Activated CD4-positive, alpha-beta T cell treated with anti-CD3 and anti-CD28 coated beads, Interleukin-2, amount 10 ng/mL, durations not matched to agents 7 days and 5 days (primary cell): ENCODE data around the gene ASB18. TPM values are rescaled to one million over a fixed set of nuclear protein-coding genes. Genes with fewer than 3 reads are reported as not detected.

Source experiments
- CTCF ChIA-PET: fragments of 350-600 bp; sonication (Branson Sonifier 250); formaldehyde crosslinking; loops from one replicate; lab custom pipeline; 2021; ENCODE audit warnings: antibody characterized with exemption; lab: Charles Lee
- POLR2A ChIA-PET: fragments of 350-600 bp; sonication (Branson Sonifier 250); formaldehyde crosslinking; loops from one replicate; lab custom pipeline; 2021; ENCODE audit warnings: antibody characterized with exemption; lab: Charles Lee
- DNase-seq: peaks from one replicate; pipeline ENCODE4 v3.0.0-alpha.2; 2020
- H3K27ac Mint-ChIP-seq: one replicate; pipeline ENCODE4 v1.8.0; 2021; ENCODE audit warnings: mild to moderate bottlenecking, moderate library complexity, mixed read lengths
- H3K27me3 Mint-ChIP-seq: one replicate; pipeline ENCODE4 v1.8.0; 2021; ENCODE audit warnings: mixed read lengths
- H3K36me3 Mint-ChIP-seq: one replicate; pipeline ENCODE4 v1.8.0; 2021; ENCODE audit warnings: low read depth, mixed read lengths
- H3K4me1 Mint-ChIP-seq: one replicate; pipeline ENCODE4 v1.8.0; 2021; ENCODE audit warnings: mixed read lengths
- H3K4me3 Mint-ChIP-seq: one replicate; pipeline ENCODE4 v1.8.0; 2021; ENCODE audit warnings: mild to moderate bottlenecking, moderate library complexity, mixed read lengths
- H3K9me3 Mint-ChIP-seq: one replicate; pipeline ENCODE4 v1.8.0; 2021; ENCODE audit warnings: mixed read lengths
- total RNA-seq, 2 experiments: library from RNA; stranded (reverse); gene quantifications; one replicate each; pipeline ENCODE4 v1.2.3, GENCODE V29; 2021

ASB18 gene
- total RNA-seq, 2 experiments from 2014 or later = not detected

- no peak for DNase-seq
- peaks cover 69% of the 10 kb centered on the region for H3K27me3 Mint-ChIP-seq
- peaks cover 2% of the 10 kb centered on the region for H3K9me3 Mint-ChIP-seq
- H3K36me3 Mint-ChIP-seq = no peaks in the 10 kb centered on the region
- H3K4me1 Mint-ChIP-seq = peaks cover 1% of the 10 kb centered on the region
- H3K4me3 Mint-ChIP-seq = no peak overlapping the region
- ChIA-PET CTCF (interaction anchor here (3.5 kb wide), 1 partner anchor 10 kb away, joined by 12 read pairs; no protein-coding TSS in a partner anchor), POLR2A (no interaction called here)
- H3K27ac Mint-ChIP-seq = no peak overlapping the region
These were observed 93.0 kb downstream of the ASB18 start for GRCh38 chr2:236171181-236171679.

GRCh38 chr2:236170590-236171165 lies 93.5 kb downstream of the ASB18 start:
- peak overlapping the region; percentile 62 for H3K27ac Mint-ChIP-seq
- POLR2A ChIA-PET = no interaction called here
- H3K4me3 Mint-ChIP-seq = no peak overlapping the region
- peaks cover 69% of the 10 kb centered on the region for H3K27me3 Mint-ChIP-seq
- no peak for DNase-seq
- peaks cover 2% of the 10 kb centered on the region for H3K9me3 Mint-ChIP-seq
- CTCF ChIA-PET = interaction anchor here (0.7 to 3.5 kb wide), 2 partner anchors 10 to 69 kb away, joined by 6 to 12 read pairs; no protein-coding TSS in a partner anchor
- no peaks in the 10 kb centered on the region for H3K36me3 Mint-ChIP-seq
- H3K4me1 Mint-ChIP-seq = peaks cover 2% of the 10 kb centered on the region

- ChIA-PET CTCF (interaction anchor here (0.7 to 3.5 kb wide), 2 partner anchors 11 to 70 kb away, joined by 6 to 12 read pairs; no protein-coding TSS in a partner anchor), POLR2A (no interaction called here)
- DNase-seq = no peak
- Mint-ChIP-seq H3K27ac (peak overlapping the region; percentile 77), H3K4me3 (peak overlapping the region; percentile 43), H3K9me3 (peaks cover 2% of the 10 kb centered on the region), H3K36me3 (no peaks in the 10 kb centered on the region), H3K4me1 (peaks cover 2% of the 10 kb centered on the region), H3K27me3 (peaks cover 70% of the 10 kb centered on the region)
These were observed 94.2 kb downstream of the ASB18 start for GRCh38 chr2:236169741-236170589.

- H3K4me1 Mint-ChIP-seq = peaks cover 3% of the 10 kb centered on the region
- H3K27me3 Mint-ChIP-seq = peaks cover 67% of the 10 kb centered on the region
- H3K4me3 Mint-ChIP-seq = peak overlapping the region; percentile 43
- POLR2A ChIA-PET = no interaction called here
- CTCF ChIA-PET = interaction anchor here (3.5 kb wide), 1 partner anchor 12 kb away, joined by 12 read pairs; no protein-coding TSS in a partner anchor
- no peak for DNase-seq
- H3K36me3 Mint-ChIP-seq = no peaks in the 10 kb centered on the region
- H3K27ac Mint-ChIP-seq = peak overlapping the region; percentile 77
- H3K9me3 Mint-ChIP-seq = peaks cover 2% of the 10 kb centered on the region
These were observed 95.0 kb downstream of the ASB18 start for GRCh38 chr2:236169151-236169721.

- Mint-ChIP-seq H3K27me3 (peaks cover 59% of the 10 kb centered on the region), H3K9me3 (peaks cover 2% of the 10 kb centered on the region), H3K27ac (peak within 1 kb of the TSS; percentile 77), H3K4me3 (peak within 1 kb of the TSS; percentile 43), H3K36me3 (no peaks in the 10 kb centered on the region), H3K4me1 (peaks cover 3% of the 10 kb centered on the region)
- CTCF ChIA-PET = interaction anchor here (3.5 kb wide), 1 partner anchor 13 kb away, joined by 12 read pairs; no protein-coding TSS in a partner anchor
- POLR2A ChIA-PET = no interaction called here
- no peak for DNase-seq
These were observed 95.8 kb downstream of the ASB18 start, which contains the start of gene GBX2 for GRCh38 chr2:236168110-236169080. TSS of gene GBX2 (minus strand) at chr2:236168386. CDS start at chr2:236167971, 415 bp downstream.

- Mint-ChIP-seq H3K4me3 (no peak overlapping the region), H3K4me1 (peaks cover 3% of the 10 kb centered on the region), H3K36me3 (peaks cover 3% of the 10 kb centered on the region), H3K9me3 (peaks cover 2% of the 10 kb centered on the region), H3K27ac (no peak overlapping the region), H3K27me3 (peaks cover 62% of the 10 kb centered on the region)
- ChIA-PET POLR2A (no interaction called here), CTCF (interaction anchor here (0.6 kb wide), 1 partner anchor 22 kb away, joined by 3 read pairs; no protein-coding TSS in a partner anchor)
- no peak for DNase-seq
These were observed 96.7 kb downstream of the ASB18 start for GRCh38 chr2:236167297-236168109.

GRCh38 chr2:236166796-236167296 lies 97.4 kb downstream of the ASB18 start:
- Mint-ChIP-seq H3K4me3 (peak overlapping the region; percentile 19), H3K27ac (peak overlapping the region; percentile 25)
- POLR2A ChIA-PET = no interaction called here

GRCh38 chr2:236165842-236166795 lies 98.1 kb downstream of the ASB18 start:
- ChIA-PET CTCF (no interaction called here), POLR2A (no interaction called here)
- H3K36me3 Mint-ChIP-seq = peaks cover 3% of the 10 kb centered on the region
- H3K27ac Mint-ChIP-seq = peak overlapping the region; percentile 25
- H3K27me3 Mint-ChIP-seq = peaks cover 63% of the 10 kb centered on the region
- peaks cover 2% of the 10 kb centered on the region for H3K9me3 Mint-ChIP-seq
- H3K4me1 Mint-ChIP-seq = peaks cover 3% of the 10 kb centered on the region
- no peak for DNase-seq
- H3K4me3 Mint-ChIP-seq = peak overlapping the region; percentile 40

More at GRCh38 chr2:236166796-236167296, 97.4 kb downstream of the ASB18 start:
- no peak for DNase-seq
- H3K4me1 Mint-ChIP-seq = peaks cover 3% of the 10 kb centered on the region
- H3K9me3 Mint-ChIP-seq = peaks cover 2% of the 10 kb centered on the region
- peaks cover 3% of the 10 kb centered on the region for H3K36me3 Mint-ChIP-seq
- CTCF ChIA-PET = interaction anchor here (0.6 kb wide), 1 partner anchor 22 kb away, joined by 3 read pairs; no protein-coding TSS in a partner anchor
- H3K27me3 Mint-ChIP-seq = peaks cover 63% of the 10 kb centered on the region

GRCh38 chr2:236164925-236165841 lies 99.0 kb downstream of the ASB18 start:
- DNase-seq = no peak
- H3K27me3 Mint-ChIP-seq = peaks cover 56% of the 10 kb centered on the region
- CTCF ChIA-PET = interaction anchor here (0.6 kb wide), 1 partner anchor 1221 kb away, joined by 3 read pairs; no protein-coding TSS in a partner anchor
- peak overlapping the region; percentile 73 for H3K27ac Mint-ChIP-seq
- H3K36me3 Mint-ChIP-seq = peaks cover 3% of the 10 kb centered on the region
- POLR2A ChIA-PET = no interaction called here
- H3K9me3 Mint-ChIP-seq = peaks cover under 1% of the 10 kb centered on the region
- peak overlapping the region; percentile 36 for H3K4me3 Mint-ChIP-seq
- peaks cover 3% of the 10 kb centered on the region for H3K4me1 Mint-ChIP-seq
